Measurements from ENCODE around the gene KCNQ1OT1.

The KCNQ1OT1 gene

GRCh38 chr11:2563213-2564007 is 136.4 kb downstream of the KCNQ1OT1 start:
- H3K9me3 ChIP-seq (ENCODE audit: control insufficient read depth, insufficient read depth, low read length): no peaks in the 10 kb centered on the region
- no peak overlapping the region for H3K9ac ChIP-seq (ENCODE audit: low read depth, low read length)
- no peaks in the 10 kb centered on the region for H3K36me3 ChIP-seq (ENCODE audit: insufficient read depth, low read length)
- peaks cover 4% of the 10 kb centered on the region; the same call in 1 of the 2 replicates for H3K4me1 ChIP-seq (ENCODE audit: insufficient read depth, low read length)

GRCh38 chr11:2562890-2563212 is 136.9 kb downstream of the KCNQ1OT1 start:
- Histone ChIP-seq H3K4me1 (ENCODE audit: insufficient read depth, low read length) (peaks cover 4% of the 10 kb centered on the region; the same call in 1 of the 2 replicates), H3K9ac (ENCODE audit: low read depth, low read length) (no peak overlapping the region), H3K36me3 (ENCODE audit: insufficient read depth, low read length) (no peaks in the 10 kb centered on the region)

DNA sequence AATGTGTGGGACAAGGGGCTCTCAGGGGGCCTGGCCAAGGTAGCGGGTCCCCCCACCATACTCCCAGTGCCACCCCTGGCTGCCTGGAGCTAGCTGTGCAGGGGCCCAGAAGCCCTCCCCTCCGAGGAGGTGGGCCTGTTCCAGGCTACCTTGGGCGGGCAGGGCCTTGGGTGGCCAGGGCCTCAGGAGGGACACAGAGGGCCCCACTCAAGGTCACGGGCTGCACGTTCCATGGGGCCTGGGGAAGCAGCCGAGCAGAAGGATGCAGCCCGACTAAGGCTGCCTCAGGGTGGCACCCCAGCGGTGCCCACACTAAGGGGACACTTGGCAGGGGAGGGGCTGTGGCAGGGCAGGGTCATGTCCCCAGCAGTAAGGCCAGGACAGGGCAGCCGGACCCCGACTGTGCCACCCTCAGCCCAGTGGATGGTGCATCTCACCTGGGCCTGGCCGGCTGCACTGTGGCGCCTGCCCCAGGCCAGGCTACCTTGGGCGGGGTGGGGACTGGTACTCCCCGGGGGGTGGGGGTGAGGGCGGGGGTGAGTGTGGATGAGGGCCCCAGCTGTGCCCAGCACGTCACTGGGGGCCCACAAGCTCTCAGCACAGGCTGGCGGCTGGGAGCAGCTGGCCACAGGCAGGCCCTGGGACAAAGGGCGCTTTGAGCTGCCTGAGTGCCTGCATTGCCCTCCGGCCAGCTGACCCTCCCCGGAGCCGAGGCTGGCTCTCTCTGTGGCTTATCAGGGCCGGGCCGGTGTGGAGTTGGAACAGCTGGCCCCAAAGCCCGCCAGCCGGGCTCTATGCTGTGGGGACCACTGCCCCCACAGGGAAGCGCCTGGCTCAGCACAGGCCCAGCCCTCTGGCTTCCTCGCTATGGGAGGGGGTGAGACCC is 137.9 kb downstream of the KCNQ1OT1 start:
- Histone ChIP-seq H3K9me3 (ENCODE audit: control insufficient read depth, insufficient read depth, low read length) (peaks cover 2% of the 10 kb centered on the region; the same call in 1 of the 2 replicates), H3K4me1 (ENCODE audit: insufficient read depth, low read length) (peaks cover 4% of the 10 kb centered on the region; the same call in 1 of the 2 replicates), H3K9ac (ENCODE audit: low read depth, low read length) (no peak overlapping the region), H3K36me3 (ENCODE audit: insufficient read depth, low read length) (no peaks in the 10 kb centered on the region)

More at GRCh38 chr11:2562890-2563212, 136.9 kb downstream of the KCNQ1OT1 start:
- no peaks in the 10 kb centered on the region for H3K9me3 ChIP-seq (ENCODE audit: control insufficient read depth, insufficient read depth, low read length)

GRCh38 chr11:2559527-2560311 is 140.1 kb downstream of the KCNQ1OT1 start:
- no peak overlapping the region for H3K9ac ChIP-seq (ENCODE audit: low read depth, low read length)
- peaks cover 2% of the 10 kb centered on the region; the same call in 1 of the 2 replicates for H3K9me3 ChIP-seq (ENCODE audit: control insufficient read depth, insufficient read depth, low read length)
- H3K36me3 ChIP-seq (ENCODE audit: insufficient read depth, low read length): no peaks in the 10 kb centered on the region
- peaks cover 4% of the 10 kb centered on the region; the same call in 1 of the 2 replicates for H3K4me1 ChIP-seq (ENCODE audit: insufficient read depth, low read length)

DNA sequence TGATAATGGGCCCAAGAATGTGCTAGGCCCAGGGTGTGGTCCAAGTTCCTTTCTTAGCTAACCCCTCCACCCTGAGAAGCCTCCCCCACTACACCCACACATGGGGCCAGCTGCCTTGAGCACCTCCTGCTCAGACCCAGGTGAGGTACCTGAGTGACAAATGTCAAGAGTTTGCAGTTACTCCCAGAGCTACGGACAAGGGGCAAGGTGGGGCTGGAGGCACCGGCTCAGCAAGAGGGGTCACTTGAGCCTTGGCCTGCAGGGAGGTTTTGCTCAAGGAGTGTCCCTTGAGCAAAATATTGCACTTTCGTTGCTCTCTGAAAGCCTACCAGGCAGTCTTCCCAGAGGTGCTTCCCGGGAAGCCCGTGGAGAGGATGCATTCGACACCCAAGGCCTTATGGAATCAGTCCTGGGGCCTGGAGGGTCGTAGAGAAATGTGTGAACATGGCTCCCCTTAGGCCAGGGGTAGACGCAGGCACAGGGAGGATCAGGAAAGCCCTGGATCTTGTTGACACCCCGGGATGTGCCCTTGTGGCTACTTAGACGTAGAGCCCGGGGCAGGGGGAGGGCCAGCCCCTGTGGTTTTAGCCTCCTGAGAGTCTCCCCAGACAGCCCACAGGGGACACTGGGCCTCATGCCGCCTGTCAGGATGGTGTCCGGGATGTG is 140.8 kb downstream of the KCNQ1OT1 start:
- Histone ChIP-seq H3K36me3 (ENCODE audit: insufficient read depth, low read length) (no peaks in the 10 kb centered on the region), H3K4me1 (ENCODE audit: insufficient read depth, low read length) (peaks cover 4% of the 10 kb centered on the region; the same call in 1 of the 2 replicates), H3K9ac (ENCODE audit: low read depth, low read length) (no peak overlapping the region), H3K9me3 (ENCODE audit: control insufficient read depth, insufficient read depth, low read length) (peaks cover 2% of the 10 kb centered on the region; the same call in 1 of the 2 replicates)

- Histone ChIP-seq H3K9ac (ENCODE audit: low read depth, low read length) (no peak overlapping the region), H3K4me1 (ENCODE audit: insufficient read depth, low read length) (peaks cover 4% of the 10 kb centered on the region; the same call in 1 of the 2 replicates), H3K36me3 (ENCODE audit: insufficient read depth, low read length) (no peaks in the 10 kb centered on the region), H3K9me3 (ENCODE audit: control insufficient read depth, insufficient read depth, low read length) (peaks cover 2% of the 10 kb centered on the region; the same call in 1 of the 2 replicates)
These were observed 141.4 kb downstream of the KCNQ1OT1 start for GRCh38 chr11:2558397-2558796.

Data from ES-I3 (cell line).